Measurements from ENCODE around the gene PHF2. TPM values are rescaled to one million over a fixed set of nuclear protein-coding genes. Genes with fewer than 3 reads are reported as not detected.

The PHF2 gene
- total RNA-seq, 1 experiment from 2014 or later, result 26.3 TPM

- H3K4me1 ChIP-seq (replicated peaks; ENCODE audit: insufficient read depth), result no peaks in the 10 kb centered on the region
- intact Hi-C loops (cut with micrococcal nuclease; ENCODE audit: unreplicated experiment), result no loop called here
- H3K4me3 ChIP-seq, result no peak overlapping the region
- POLR2A ChIA-PET (ENCODE audit: unreplicated experiment), result no interaction called here
- no peaks in the 10 kb centered on the region; the same call in 1 of the 2 replicates for H4K20me1 ChIP-seq (ENCODE audit: insufficient read depth)
- no peak overlapping the region for H2AFZ ChIP-seq
- no peak overlapping the region for H3K4me2 ChIP-seq
- no peaks in the 10 kb centered on the region for H3K27me3 ChIP-seq (ENCODE audit: insufficient read depth, low read depth)
- no TSS peak for BruUV-seq (replicated peaks)
- H3K9me2 ChIP-seq (ENCODE audit: insufficient read depth), result no peaks in the 10 kb centered on the region
- H3K9me3 ChIP-seq (ENCODE audit: insufficient read depth, low read depth), result no peaks in the 10 kb centered on the region
- H3K79me2 ChIP-seq (ENCODE audit: low read depth), result no peaks in the 10 kb centered on the region
- H3K36me3 ChIP-seq (ENCODE audit: low read depth), result no peaks in the 10 kb centered on the region
- DNase-seq, result no peak
- H3F3A ChIP-seq (ENCODE audit: insufficient read depth, low read depth), result no peaks in the 10 kb centered on the region; the same call in 1 of the 2 replicates
- TF ChIP-seq CTCF (conservative IDR thresholded peaks at IDR 0.05) (no peak), EZH2 (IDR thresholded peaks at IDR 0.05; ENCODE audit: low read depth) (no peak)
- no peak overlapping the region for H3K27ac ChIP-seq
- CTCF ChIA-PET, result no interaction called here
Measured at GRCh38 chr9:93636667-93637066, 60.3 kb downstream of the PHF2 start.

GRCh38 chr9:93637886-93638285 is 61.5 kb downstream of the PHF2 start:
- Histone ChIP-seq H3K27me3 (ENCODE audit: insufficient read depth, low read depth) (no peaks in the 10 kb centered on the region), H3K9me2 (ENCODE audit: insufficient read depth) (no peaks in the 10 kb centered on the region), H3K9me3 (ENCODE audit: insufficient read depth, low read depth) (no peaks in the 10 kb centered on the region), H3K4me1 (replicated peaks; ENCODE audit: insufficient read depth) (no peaks in the 10 kb centered on the region), H3K27ac (no peak overlapping the region), H3F3A (ENCODE audit: insufficient read depth, low read depth) (no peaks in the 10 kb centered on the region; the same call in 1 of the 2 replicates), H4K20me1 (ENCODE audit: insufficient read depth) (no peaks in the 10 kb centered on the region; the same call in 1 of the 2 replicates), H3K79me2 (ENCODE audit: low read depth) (no peaks in the 10 kb centered on the region), H2AFZ (no peak overlapping the region), H3K4me2 (no peak overlapping the region), H3K36me3 (ENCODE audit: low read depth) (no peaks in the 10 kb centered on the region), H3K4me3 (no peak overlapping the region)
- DNase-seq, result no peak
- ChIA-PET POLR2A (ENCODE audit: unreplicated experiment) (interaction anchor here (0.6 kb wide), 1 partner anchor 13 kb away, joined by 3 read pairs; no protein-coding TSS in a partner anchor), CTCF (no interaction called here)
- no peak for TF ChIP-seq CTCF (conservative IDR thresholded peaks at IDR 0.05)
- TF ChIP-seq EZH2 (IDR thresholded peaks at IDR 0.05; ENCODE audit: low read depth), result no peak
- intact Hi-C loops (cut with micrococcal nuclease; ENCODE audit: unreplicated experiment), result no loop called here
- BruUV-seq (replicated peaks), result no TSS peak

- Histone ChIP-seq H3K9me2 (ENCODE audit: insufficient read depth) (no peaks in the 10 kb centered on the region), H3K27me3 (ENCODE audit: insufficient read depth, low read depth) (no peaks in the 10 kb centered on the region), H3K4me1 (replicated peaks; ENCODE audit: insufficient read depth) (no peaks in the 10 kb centered on the region), H4K20me1 (ENCODE audit: insufficient read depth) (no peaks in the 10 kb centered on the region; the same call in 1 of the 2 replicates), H3F3A (ENCODE audit: insufficient read depth, low read depth) (no peaks in the 10 kb centered on the region; the same call in 1 of the 2 replicates), H3K79me2 (ENCODE audit: low read depth) (no peaks in the 10 kb centered on the region), H3K4me3 (no peak overlapping the region), H2AFZ (no peak overlapping the region), H3K4me2 (no peak overlapping the region), H3K9me3 (ENCODE audit: insufficient read depth, low read depth) (no peaks in the 10 kb centered on the region), H3K36me3 (ENCODE audit: low read depth) (no peaks in the 10 kb centered on the region), H3K27ac (no peak overlapping the region)
- no peak for TF ChIP-seq EZH2 (IDR thresholded peaks at IDR 0.05; ENCODE audit: low read depth)
- TF ChIP-seq CTCF (conservative IDR thresholded peaks at IDR 0.05), result no peak
- ChIA-PET POLR2A (ENCODE audit: unreplicated experiment) (interaction anchor here (0.6 kb wide), 1 partner anchor 29 kb away, joined by 5 read pairs; no protein-coding TSS in a partner anchor), CTCF (no interaction called here)
- DNase-seq, result no peak
- intact Hi-C loops (cut with micrococcal nuclease; ENCODE audit: unreplicated experiment), result no loop called here
- BruUV-seq (replicated peaks), result no TSS peak
Measured at GRCh38 chr9:93640027-93640426, 63.6 kb downstream of the PHF2 start.
